Thymus (tissue), 11 donors: ENCODE data around the gene BTN3A1. TPM values are rescaled to one million over a fixed set of nuclear protein-coding genes. Genes with fewer than 3 reads are reported as not detected.
A peak's percentile ranks its signal among the peaks of the same experiment; 100 is the strongest.
"Not testable (repeated sequence)": the region's sequence is repeated elsewhere in the genome, so short reads cannot be mapped to it uniquely, and the experiment has no call there.

Experiments used
- DNase-seq, 9 donors: peaks; one replicate each; pipeline ENCODE4 v3.0.0-alpha.2; 2013; ENCODE audit warnings: low spot score in 9 of 9, low read depth in 6 of 9, missing footprints in 1 of 9
- H3K27ac ChIP-seq, 2 donors: one replicate each; pipeline ENCODE4 v1.5.1; 2013; ENCODE audit warnings: control low read depth in 1 of 2, low read depth in 1 of 2, low read length in 1 of 2, mild to moderate bottlenecking in 1 of 2, moderate library complexity in 1 of 2
- H3K27me3 ChIP-seq, 2 donors: one replicate each; pipeline ENCODE4 v1.5.1; 2013; ENCODE audit warnings: low read length in 1 of 2; ENCODE audit not compliant: control insufficient read depth in 2 of 2, insufficient read depth in 1 of 2
- H3K36me3 ChIP-seq, 2 donors: one replicate each; pipeline ENCODE4 v1.5.1; 2013; ENCODE audit warnings: low read length in 1 of 2, mild to moderate bottlenecking in 1 of 2, moderate library complexity in 1 of 2; ENCODE audit not compliant: control insufficient read depth in 2 of 2, insufficient read depth in 2 of 2
- H3K4me1 ChIP-seq, 2 donors: one replicate each; pipeline ENCODE4 v1.5.1; 2013; ENCODE audit warnings: low read length in 2 of 2; ENCODE audit not compliant: control insufficient read depth in 2 of 2, insufficient read depth in 2 of 2
- H3K4me3 ChIP-seq, 2 donors: one replicate each; pipeline ENCODE4 v1.5.1; 2013; ENCODE audit warnings: low read length in 2 of 2, control low read depth in 1 of 2, mild to moderate bottlenecking in 1 of 2
- H3K9me3 ChIP-seq, 2 donors: one replicate each; pipeline ENCODE4 v1.5.1; 2013; ENCODE audit warnings: low read length in 1 of 2, mild to moderate bottlenecking in 1 of 2; ENCODE audit not compliant: control insufficient read depth in 2 of 2, insufficient read depth in 1 of 2
- WGBS: extraction: QIAGEN DNeasy Blood & Tissue Kit; methylation state at CpG from one replicate; pipeline ENCODE4 v1.1.7; 2013; 5-methylcytosine and 5-hydroxymethylcytosine counted together
- polyA plus RNA-seq: library from polyadenylated mRNA; stranded (reverse); fragments of 200-250 nt; gene quantifications from one replicate; pipeline ENCODE4 v1.2.3, GENCODE V29; 2013
- total RNA-seq: library from RNA; stranded (reverse); fragments of 120-200 nt; gene quantifications from one replicate; pipeline ENCODE4 v1.2.4, GENCODE V29; 2013
- donor health status: healthy.

Gene BTN3A1
- total and polyA plus RNA-seq, 2 donors = 27.5 to 32.7 TPM

- Histone ChIP-seq H3K27me3 (no peaks in the 10 kb centered on the region), H3K4me1 (peaks cover 10 to 16% of the 10 kb centered on the region in 2 donors), H3K4me3 (no peak overlapping the region), H3K27ac (no peak overlapping the region), H3K36me3 (peaks cover 2 to 24% of the 10 kb centered on the region in 2 donors), H3K9me3 (no peaks in the 10 kb centered on the region)
- 98% methylated on average over 1 of the region's 1 CpG for WGBS
- DNase-seq = no peak
Observed at GRCh38 chr6:26454631-26455030, 52.6 kb downstream of the BTN3A1 start.

GRCh38 chr6:26455357-26455970 lies 53.4 kb downstream of the BTN3A1 start:
- no peak for DNase-seq
- H3K27me3 ChIP-seq = no peaks in the 10 kb centered on the region
- H3K27ac ChIP-seq = no peak overlapping the region
- WGBS = 96% methylated on average over 3 of the region's 3 CpGs
- H3K9me3 ChIP-seq = no peaks in the 10 kb centered on the region
- H3K36me3 ChIP-seq = peaks cover 8 to 24% of the 10 kb centered on the region in 2 donors
- H3K4me1 ChIP-seq = peaks cover 14 to 21% of the 10 kb centered on the region in 2 donors
- no peak overlapping the region for H3K4me3 ChIP-seq

- H3K27me3 ChIP-seq = no peaks in the 10 kb centered on the region
- peaks cover 19 to 27% of the 10 kb centered on the region in 2 donors for H3K4me1 ChIP-seq
- 35% methylated on average over 9 of the region's 9 CpGs for WGBS
- H3K36me3 ChIP-seq = peaks cover 14 to 26% of the 10 kb centered on the region in 2 donors
- H3K27ac ChIP-seq = peak overlapping the region; percentile 78 to 85
- no peak for DNase-seq
- H3K9me3 ChIP-seq = no peaks in the 10 kb centered on the region
- peak overlapping the region; percentile 75 to 90 for H3K4me3 ChIP-seq
Observed at GRCh38 chr6:26457264-26457805, 55.3 kb downstream of the BTN3A1 start.

GRCh38 chr6:26457806-26458688 lies 56.0 kb downstream of the BTN3A1 start, which contains the start of gene BTN2A1:
Gene BTN2A1, plus strand, starts transcription at chr6:26457955. Its CDS starts 682 bp downstream, at chr6:26458637.
- Histone ChIP-seq H3K36me3 (peaks cover 21 to 31% of the 10 kb centered on the region in 2 donors), H3K4me1 (peaks cover 19 to 28% of the 10 kb centered on the region in 2 donors), H3K27me3 (no peaks in the 10 kb centered on the region), H3K4me3 (peak within 1 kb of the TSS; percentile 75 to 90), H3K9me3 (no peaks in the 10 kb centered on the region), H3K27ac (peak within 1 kb of the TSS; percentile 78 to 85)
- WGBS = under 1% methylated on average over 31 of the region's 31 CpGs
- DNase-seq = peak; percentile 69 to 93 (median 85)

- Histone ChIP-seq H3K4me3 (no peak overlapping the region), H3K4me1 (peaks cover 19 to 28% of the 10 kb centered on the region in 2 donors), H3K36me3 (peaks cover 32 to 42% of the 10 kb centered on the region in 2 donors)
Observed at GRCh38 chr6:26459023-26459810, 57.1 kb downstream of the BTN3A1 start.

GRCh38 chr6:26461353-26461752 lies 59.3 kb downstream of the BTN3A1 start:
- not testable (repeated sequence) for H3K4me3 ChIP-seq
- peaks cover 52 to 64% of the 10 kb centered on the region in 2 donors for H3K36me3 ChIP-seq
- WGBS = 79% methylated on average over 5 of the region's 5 CpGs

More at GRCh38 chr6:26459023-26459810, 57.1 kb downstream of the BTN3A1 start:
- Histone ChIP-seq H3K9me3 (no peaks in the 10 kb centered on the region), H3K27me3 (no peaks in the 10 kb centered on the region), H3K27ac (no peak overlapping the region)
- DNase-seq = no peak
- WGBS = 95% methylated on average over 16 of the region's 16 CpGs

GRCh38 chr6:26464014-26464413 lies 61.9 kb downstream of the BTN3A1 start:
- no peak for DNase-seq
- peaks cover 13 to 20% of the 10 kb centered on the region in 2 donors for H3K4me1 ChIP-seq

More at GRCh38 chr6:26461353-26461752, 59.3 kb downstream of the BTN3A1 start:
- not testable (repeated sequence) for H3K9me3 ChIP-seq, H3K27ac ChIP-seq, DNase-seq, H3K27me3 ChIP-seq
- peaks cover 19 to 28% of the 10 kb centered on the region in 2 donors for H3K4me1 ChIP-seq

GRCh38 chr6:26464416-26465131 lies 62.5 kb downstream of the BTN3A1 start:
- Histone ChIP-seq H3K4me1 (peaks cover 10 to 15% of the 10 kb centered on the region in 2 donors), H3K4me3 (no peak overlapping the region), H3K27me3 (no peaks in the 10 kb centered on the region), H3K27ac (no peak overlapping the region), H3K36me3 (peaks cover 78 to 90% of the 10 kb centered on the region in 2 donors), H3K9me3 (no peaks in the 10 kb centered on the region)
- 98% methylated on average over 7 of the region's 7 CpGs for WGBS
- DNase-seq = no peak

More at GRCh38 chr6:26464014-26464413, 61.9 kb downstream of the BTN3A1 start:
- Histone ChIP-seq H3K27ac (no peak overlapping the region), H3K27me3 (no peaks in the 10 kb centered on the region), H3K36me3 (peaks cover 78 to 89% of the 10 kb centered on the region in 2 donors), H3K9me3 (no peaks in the 10 kb centered on the region), H3K4me3 (no peak overlapping the region)
- 95% methylated on average over 4 of the region's 4 CpGs for WGBS
